OCI-LY7 (cell line): ENCODE results near the gene RXFP1.

Experiments
- EZH2phosphoT487 ChIP-seq: fragments of 200-600 bp; sonication (generic); IDR thresholded peaks from 2 replicates; pipeline ENCODE4 v1.6.1; 2018; ENCODE audit warnings: low read depth, borderline replicate concordance, mild to moderate bottlenecking, mixed run types, antibody characterized with exemption, low read length, moderate library complexity, mixed read lengths
- TF ChIP-seq, protein P1 (sequence below): fragments of 200-600 bp; sonication (generic); conservative IDR thresholded peaks from 2 replicates; pipeline ENCODE4 v1.5.1; 2014; ENCODE audit warnings: mild to moderate bottlenecking, antibody characterized with exemption, low read length, moderate library complexity, mixed read lengths

GRCh38 chr4:158534727-158535126 lies 13.0 kb downstream of the RXFP1 start:
- TF ChIP-seq, protein P1, sequence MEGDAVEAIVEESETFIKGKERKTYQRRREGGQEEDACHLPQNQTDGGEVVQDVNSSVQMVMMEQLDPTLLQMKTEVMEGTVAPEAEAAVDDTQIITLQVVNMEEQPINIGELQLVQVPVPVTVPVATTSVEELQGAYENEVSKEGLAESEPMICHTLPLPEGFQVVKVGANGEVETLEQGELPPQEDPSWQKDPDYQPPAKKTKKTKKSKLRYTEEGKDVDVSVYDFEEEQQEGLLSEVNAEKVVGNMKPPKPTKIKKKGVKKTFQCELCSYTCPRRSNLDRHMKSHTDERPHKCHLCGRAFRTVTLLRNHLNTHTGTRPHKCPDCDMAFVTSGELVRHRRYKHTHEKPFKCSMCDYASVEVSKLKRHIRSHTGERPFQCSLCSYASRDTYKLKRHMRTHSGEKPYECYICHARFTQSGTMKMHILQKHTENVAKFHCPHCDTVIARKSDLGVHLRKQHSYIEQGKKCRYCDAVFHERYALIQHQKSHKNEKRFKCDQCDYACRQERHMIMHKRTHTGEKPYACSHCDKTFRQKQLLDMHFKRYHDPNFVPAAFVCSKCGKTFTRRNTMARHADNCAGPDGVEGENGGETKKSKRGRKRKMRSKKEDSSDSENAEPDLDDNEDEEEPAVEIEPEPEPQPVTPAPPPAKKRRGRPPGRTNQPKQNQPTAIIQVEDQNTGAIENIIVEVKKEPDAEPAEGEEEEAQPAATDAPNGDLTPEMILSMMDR = no peak
- TF ChIP-seq EZH2phosphoT487 = no peak
